ENCODE results near the gene WWOX. TPM values are rescaled to one million over a fixed set of nuclear protein-coding genes. Genes with fewer than 3 reads are reported as not detected.

The WWOX gene
- total RNA-seq, 1 experiment from 2014 or later, result 28.3 TPM

DNA sequence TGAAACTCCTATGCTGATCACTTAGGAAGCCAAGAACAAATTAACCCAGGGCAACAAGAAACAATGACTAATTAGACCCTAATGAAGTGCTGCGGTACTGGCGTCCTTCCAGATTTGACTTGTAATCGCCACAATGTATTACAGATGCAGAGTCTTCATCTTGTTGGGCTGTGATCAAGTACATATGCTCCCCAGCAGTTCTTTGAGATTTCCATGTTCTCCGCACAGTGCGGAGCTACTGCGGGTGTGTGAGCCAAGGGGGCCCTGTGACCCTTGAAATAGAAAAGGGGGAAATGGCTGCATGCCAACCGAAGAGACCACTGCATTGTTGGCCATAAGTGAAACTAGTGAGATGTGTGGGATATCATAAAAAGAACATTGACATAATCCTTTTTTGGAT lies 1031.2 kb downstream of the WWOX start:
- BruUV-seq (replicated peaks), result no TSS peak
- intact Hi-C loops (cut with micrococcal nuclease), result no loop called here
- no peaks in the 10 kb centered on the region for H3K36me3 ChIP-seq (ENCODE audit: low read depth, low read length)
- H3F3A ChIP-seq (ENCODE audit: low read length, unreplicated experiment), result no peaks in the 10 kb centered on the region
- ChIA-PET POLR2A (ENCODE audit: unreplicated experiment) (no interaction called here), CTCF (no interaction called here)
- no peaks in the 10 kb centered on the region for H3K9me3 ChIP-seq (ENCODE audit: low read length)
- H3K4me1 ChIP-seq (ENCODE audit: insufficient read depth, low read length), result no peaks in the 10 kb centered on the region
- no peaks in the 10 kb centered on the region for H4K20me1 ChIP-seq (ENCODE audit: low read length)
- no peak overlapping the region for H3K9ac ChIP-seq (ENCODE audit: low read length)
- H3K27ac ChIP-seq (ENCODE audit: low read length), result no peak overlapping the region
- no peaks in the 10 kb centered on the region for H3K27me3 ChIP-seq (ENCODE audit: low read length)
- H3K79me2 ChIP-seq (ENCODE audit: low read length), result no peaks in the 10 kb centered on the region
- DNase-seq (no peak), ATAC-seq (no peak)
- TF ChIP-seq EZH2 (IDR thresholded peaks at IDR 0.05; ENCODE audit: low read length, unreplicated experiment) (no peak), EZH2phosphoT487 (IDR thresholded peaks at IDR 0.05; ENCODE audit: borderline replicate concordance, low read length) (no peak)
- TF ChIP-seq, protein P1, sequence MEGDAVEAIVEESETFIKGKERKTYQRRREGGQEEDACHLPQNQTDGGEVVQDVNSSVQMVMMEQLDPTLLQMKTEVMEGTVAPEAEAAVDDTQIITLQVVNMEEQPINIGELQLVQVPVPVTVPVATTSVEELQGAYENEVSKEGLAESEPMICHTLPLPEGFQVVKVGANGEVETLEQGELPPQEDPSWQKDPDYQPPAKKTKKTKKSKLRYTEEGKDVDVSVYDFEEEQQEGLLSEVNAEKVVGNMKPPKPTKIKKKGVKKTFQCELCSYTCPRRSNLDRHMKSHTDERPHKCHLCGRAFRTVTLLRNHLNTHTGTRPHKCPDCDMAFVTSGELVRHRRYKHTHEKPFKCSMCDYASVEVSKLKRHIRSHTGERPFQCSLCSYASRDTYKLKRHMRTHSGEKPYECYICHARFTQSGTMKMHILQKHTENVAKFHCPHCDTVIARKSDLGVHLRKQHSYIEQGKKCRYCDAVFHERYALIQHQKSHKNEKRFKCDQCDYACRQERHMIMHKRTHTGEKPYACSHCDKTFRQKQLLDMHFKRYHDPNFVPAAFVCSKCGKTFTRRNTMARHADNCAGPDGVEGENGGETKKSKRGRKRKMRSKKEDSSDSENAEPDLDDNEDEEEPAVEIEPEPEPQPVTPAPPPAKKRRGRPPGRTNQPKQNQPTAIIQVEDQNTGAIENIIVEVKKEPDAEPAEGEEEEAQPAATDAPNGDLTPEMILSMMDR (conservative IDR thresholded peaks at IDR 0.05; ENCODE audit: low read depth, low read length), result no peak
- no peak overlapping the region for H3K4me2 ChIP-seq (ENCODE audit: low read length)
- H2AFZ ChIP-seq (ENCODE audit: low read length), result no peak overlapping the region
- no peaks in the 10 kb centered on the region for H3K9me2 ChIP-seq (replicated peaks; ENCODE audit: low read length)
- H3K4me3 ChIP-seq (ENCODE audit: low read length), result no peak overlapping the region

DNA sequence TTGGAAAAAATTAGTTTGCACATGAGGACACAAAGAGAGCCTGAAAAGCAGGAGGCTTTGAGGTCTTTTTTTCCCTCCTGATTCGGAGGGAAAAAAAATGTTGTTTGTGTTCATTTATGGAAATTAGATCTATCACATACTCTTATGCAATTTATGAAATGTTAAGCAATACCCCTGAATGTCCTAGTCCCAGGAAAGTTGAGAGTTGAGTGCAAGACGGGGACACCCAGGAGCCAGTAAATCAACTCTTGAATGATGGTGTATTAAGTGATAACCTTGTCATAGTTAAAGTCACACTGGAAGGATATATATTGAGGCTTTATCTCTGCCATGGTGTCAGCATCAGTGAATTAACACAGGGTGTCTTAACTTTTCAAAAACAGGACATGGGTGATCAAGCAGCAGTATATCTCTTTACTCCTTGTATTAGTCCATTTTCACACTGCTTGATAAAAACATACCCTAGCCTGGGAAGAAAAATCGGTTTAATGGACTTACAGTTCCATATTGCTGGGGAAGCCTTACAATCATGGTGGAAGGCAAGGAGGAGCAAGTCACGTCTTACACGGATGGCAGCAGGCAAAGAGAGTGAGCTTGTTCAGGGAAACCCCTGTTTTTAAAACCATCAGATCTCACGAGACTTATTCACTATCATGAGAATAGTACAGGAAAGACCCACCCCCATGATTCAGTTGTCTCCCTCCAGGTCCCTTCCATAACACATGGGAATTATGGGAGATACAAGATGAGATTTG lies 1032.0 kb downstream of the WWOX start:
- Histone ChIP-seq H3K27me3 (ENCODE audit: low read length) (no peaks in the 10 kb centered on the region), H3F3A (ENCODE audit: low read length, unreplicated experiment) (no peaks in the 10 kb centered on the region), H3K27ac (ENCODE audit: low read length) (no peak overlapping the region), H3K36me3 (ENCODE audit: low read depth, low read length) (no peaks in the 10 kb centered on the region), H3K79me2 (ENCODE audit: low read length) (no peaks in the 10 kb centered on the region), H4K20me1 (ENCODE audit: low read length) (no peaks in the 10 kb centered on the region), H3K4me3 (ENCODE audit: low read length) (no peak overlapping the region), H3K9me2 (replicated peaks; ENCODE audit: low read length) (no peaks in the 10 kb centered on the region), H3K9ac (ENCODE audit: low read length) (no peak overlapping the region), H2AFZ (ENCODE audit: low read length) (no peak overlapping the region), H3K4me2 (ENCODE audit: low read length) (no peak overlapping the region), H3K4me1 (ENCODE audit: insufficient read depth, low read length) (no peaks in the 10 kb centered on the region), H3K9me3 (ENCODE audit: low read length) (no peaks in the 10 kb centered on the region)
- DNase-seq (no peak), ATAC-seq (no peak)
- BruUV-seq (replicated peaks), result no TSS peak
- ChIA-PET POLR2A (ENCODE audit: unreplicated experiment) (no interaction called here), CTCF (no interaction called here)
- TF ChIP-seq EZH2 (IDR thresholded peaks at IDR 0.05; ENCODE audit: low read length, unreplicated experiment) (no peak), EZH2phosphoT487 (IDR thresholded peaks at IDR 0.05; ENCODE audit: borderline replicate concordance, low read length) (no peak)
- TF ChIP-seq, protein P1 (conservative IDR thresholded peaks at IDR 0.05; ENCODE audit: low read depth, low read length), result no peak
- intact Hi-C loops (cut with micrococcal nuclease), result no loop called here

DNA sequence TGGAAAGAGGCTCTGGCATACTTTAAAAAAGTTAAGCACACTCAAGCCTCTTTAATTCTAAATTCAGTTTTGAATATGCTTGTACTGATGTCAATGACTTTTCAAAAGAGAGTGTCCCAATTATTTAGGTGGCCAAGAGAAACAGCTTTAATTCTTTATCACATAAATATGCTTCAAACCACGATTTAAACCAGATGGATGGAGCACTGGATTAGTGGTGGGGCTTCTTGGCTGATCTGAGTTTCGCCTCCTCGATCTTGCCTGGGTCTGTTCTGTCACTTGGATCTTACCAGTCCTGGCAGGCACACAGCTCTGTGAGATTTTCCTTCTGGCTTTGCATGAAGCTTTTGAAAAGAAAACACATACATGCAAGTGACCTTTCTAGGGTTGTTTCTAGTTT lies 1033.2 kb downstream of the WWOX start:
- intact Hi-C loops (cut with micrococcal nuclease), result no loop called here

More for the DNA sequence above, 1033.2 kb downstream of the WWOX start:
- no peaks in the 10 kb centered on the region for H3K9me2 ChIP-seq (replicated peaks; ENCODE audit: low read length)
- no peak overlapping the region for H3K27ac ChIP-seq (ENCODE audit: low read length)
- no peak overlapping the region for H3K9ac ChIP-seq (ENCODE audit: low read length)
- no peaks in the 10 kb centered on the region for H3K9me3 ChIP-seq (ENCODE audit: low read length)
- H3K4me3 ChIP-seq (ENCODE audit: low read length), result no peak overlapping the region
- ChIA-PET CTCF (no interaction called here), POLR2A (ENCODE audit: unreplicated experiment) (no interaction called here)
- ATAC-seq, result no peak
- H3K4me1 ChIP-seq (ENCODE audit: insufficient read depth, low read length), result no peaks in the 10 kb centered on the region
- no TSS peak for BruUV-seq (replicated peaks)
- no peak overlapping the region for H2AFZ ChIP-seq (ENCODE audit: low read length)
- no peak for DNase-seq
- H4K20me1 ChIP-seq (ENCODE audit: low read length), result no peaks in the 10 kb centered on the region
- TF ChIP-seq EZH2phosphoT487 (IDR thresholded peaks at IDR 0.05; ENCODE audit: borderline replicate concordance, low read length), result no peak
- TF ChIP-seq, protein P1 (conservative IDR thresholded peaks at IDR 0.05; ENCODE audit: low read depth, low read length), result no peak
- TF ChIP-seq EZH2 (IDR thresholded peaks at IDR 0.05; ENCODE audit: low read length, unreplicated experiment), result no peak
- no peaks in the 10 kb centered on the region for H3K36me3 ChIP-seq (ENCODE audit: low read depth, low read length)
- no peaks in the 10 kb centered on the region for H3K79me2 ChIP-seq (ENCODE audit: low read length)
- H3K27me3 ChIP-seq (ENCODE audit: low read length), result no peaks in the 10 kb centered on the region
- no peaks in the 10 kb centered on the region for H3F3A ChIP-seq (ENCODE audit: low read length, unreplicated experiment)
- H3K4me2 ChIP-seq (ENCODE audit: low read length), result no peak overlapping the region
